Measurements from ENCODE around the gene TNFRSF6B. TPM values are rescaled to one million over a fixed set of nuclear protein-coding genes. Genes with fewer than 3 reads are reported as not detected.

Gene TNFRSF6B
- total and polyA plus RNA-seq, 2 donors (not counting 3 experiments of a cell fraction or from before 2014, with no cell fraction given) = 0.69 to 11.3 TPM

DNA sequence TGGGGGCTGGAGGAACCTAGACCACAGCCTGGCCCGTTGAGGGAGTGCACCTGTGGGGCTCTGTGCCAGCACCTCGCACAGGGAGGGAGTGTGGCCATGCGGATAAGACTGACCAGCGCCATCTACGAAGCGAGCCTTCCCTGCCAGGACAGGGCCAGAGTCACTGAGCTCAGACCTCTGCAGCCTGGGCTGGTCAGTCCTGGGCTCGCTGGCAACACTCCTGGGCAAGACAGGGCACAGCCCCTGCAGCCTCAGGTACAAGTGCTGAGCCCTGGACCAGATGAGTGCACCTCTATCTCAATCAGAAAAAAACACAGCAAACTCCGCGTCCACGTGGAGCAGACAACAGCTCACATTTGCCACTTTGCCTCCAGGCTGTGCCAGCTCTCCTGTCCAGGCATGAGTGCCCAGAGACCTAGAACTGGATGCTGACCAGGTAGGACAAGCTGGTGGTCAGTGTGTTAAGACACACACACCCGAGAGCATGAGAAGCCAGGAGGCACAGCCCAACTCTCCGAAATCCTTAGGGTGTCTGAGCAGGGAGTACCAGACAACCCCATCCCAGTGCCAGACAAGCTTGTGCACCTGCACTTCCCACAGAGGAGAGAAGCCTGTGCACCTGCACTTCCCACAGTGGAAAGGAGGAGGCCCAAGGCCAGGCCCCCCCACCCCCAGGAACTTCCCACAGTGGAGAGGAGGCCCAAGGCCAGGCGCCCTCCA lies 6.5 kb downstream of the TNFRSF6B start:
- no TSS peak for BruUV-seq (replicated peaks)
- Histone ChIP-seq H3K9ac (replicated peaks; ENCODE audit: extremely low read depth, insufficient read depth, low read length) (no peak overlapping the region), H4K20me1 (replicated peaks; ENCODE audit: control insufficient read depth, extremely low read depth, insufficient read depth, low read length) (no peaks in the 10 kb centered on the region), H3K79me2 (ENCODE audit: control insufficient read depth, insufficient read depth, low read length) (peaks cover 21% of the 10 kb centered on the region), H3K9me3 (replicated peaks; ENCODE audit: control insufficient read depth, insufficient read depth, low read length) (no peaks in the 10 kb centered on the region), H3K4me1 (ENCODE audit: control insufficient read depth, extremely low read depth, insufficient read depth, low read length) (peaks cover 23% of the 10 kb centered on the region), H3K27me3 (ENCODE audit: control insufficient read depth in 2 of 2, insufficient read depth in 2 of 2, low read length in 2 of 2) (no peaks in the 10 kb centered on the region), H2AFZ (ENCODE audit: low read depth, low read length) (no peak overlapping the region), H3K4me3 (replicated peaks in 1 of 3; ENCODE audit: insufficient read depth in 1 of 3, low read depth in 1 of 3, low read length in 3 of 3) (no peak overlapping the region), H3K9me1 (replicated peaks; ENCODE audit: control insufficient read depth, extremely low read depth, insufficient read depth, low read length) (no peaks in the 10 kb centered on the region), H3K36me3 (ENCODE audit: control insufficient read depth in 2 of 2, extremely low read depth in 1 of 2, insufficient read depth in 2 of 2, low read length in 2 of 2) (peaks cover 8 to 17% of the 10 kb centered on the region in 2 experiments), H3K4me2 (ENCODE audit: insufficient read depth, low read length) (no peak overlapping the region), H3K27ac (ENCODE audit: insufficient read depth, low read depth, low read length) (no peak overlapping the region)
- FAIRE-seq (no peak), DNase-seq (ENCODE audit: low read depth, low spot score) (no peak)
- ChIA-PET POLR2A (no interaction called here), CTCF (no interaction called here)
- intact Hi-C loops (cut with micrococcal nuclease) = no loop called here
- dilution Hi-C loops (cut with MboI; ENCODE audit: extremely low pct_ligation_motif_present, low sequenced_read_pairs) = no loop called here
- TF ChIP-seq JUN (IDR thresholded peaks at IDR 0.05; ENCODE audit: borderline replicate concordance, insufficient read depth, insufficient read length, low read depth) (no peak), POLR2AphosphoS5 (IDR thresholded peaks at IDR 0.05; ENCODE audit: insufficient read depth, low read depth, low read length) (no peak), MAX (IDR thresholded peaks at IDR 0.05; ENCODE audit: insufficient read depth, insufficient read length) (no peak), GATA2 (IDR thresholded peaks at IDR 0.05; ENCODE audit: insufficient read depth, insufficient read length, low read depth, low read length) (no peak), FOS (IDR thresholded peaks at IDR 0.05; ENCODE audit: borderline replicate concordance, insufficient read depth, low read length) (no peak), POLR2A (IDR thresholded peaks at IDR 0.05; ENCODE audit: low read depth, low read length) (no peak), EZH2 (IDR thresholded peaks at IDR 0.05; ENCODE audit: borderline replicate concordance, low read depth, low read length, severe bottlenecking) (no peak), MYC (IDR thresholded peaks at IDR 0.05; ENCODE audit: low read depth, low read length) (no peak)
- TF ChIP-seq, protein P1, sequence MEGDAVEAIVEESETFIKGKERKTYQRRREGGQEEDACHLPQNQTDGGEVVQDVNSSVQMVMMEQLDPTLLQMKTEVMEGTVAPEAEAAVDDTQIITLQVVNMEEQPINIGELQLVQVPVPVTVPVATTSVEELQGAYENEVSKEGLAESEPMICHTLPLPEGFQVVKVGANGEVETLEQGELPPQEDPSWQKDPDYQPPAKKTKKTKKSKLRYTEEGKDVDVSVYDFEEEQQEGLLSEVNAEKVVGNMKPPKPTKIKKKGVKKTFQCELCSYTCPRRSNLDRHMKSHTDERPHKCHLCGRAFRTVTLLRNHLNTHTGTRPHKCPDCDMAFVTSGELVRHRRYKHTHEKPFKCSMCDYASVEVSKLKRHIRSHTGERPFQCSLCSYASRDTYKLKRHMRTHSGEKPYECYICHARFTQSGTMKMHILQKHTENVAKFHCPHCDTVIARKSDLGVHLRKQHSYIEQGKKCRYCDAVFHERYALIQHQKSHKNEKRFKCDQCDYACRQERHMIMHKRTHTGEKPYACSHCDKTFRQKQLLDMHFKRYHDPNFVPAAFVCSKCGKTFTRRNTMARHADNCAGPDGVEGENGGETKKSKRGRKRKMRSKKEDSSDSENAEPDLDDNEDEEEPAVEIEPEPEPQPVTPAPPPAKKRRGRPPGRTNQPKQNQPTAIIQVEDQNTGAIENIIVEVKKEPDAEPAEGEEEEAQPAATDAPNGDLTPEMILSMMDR (IDR thresholded peaks at IDR 0.05; ENCODE audit: extremely low read depth in 1 of 2, insufficient read depth in 1 of 2, low read depth in 1 of 2, low read length in 2 of 2) = no peak
